Measurements from ENCODE around the gene MED13L.

DNA sequence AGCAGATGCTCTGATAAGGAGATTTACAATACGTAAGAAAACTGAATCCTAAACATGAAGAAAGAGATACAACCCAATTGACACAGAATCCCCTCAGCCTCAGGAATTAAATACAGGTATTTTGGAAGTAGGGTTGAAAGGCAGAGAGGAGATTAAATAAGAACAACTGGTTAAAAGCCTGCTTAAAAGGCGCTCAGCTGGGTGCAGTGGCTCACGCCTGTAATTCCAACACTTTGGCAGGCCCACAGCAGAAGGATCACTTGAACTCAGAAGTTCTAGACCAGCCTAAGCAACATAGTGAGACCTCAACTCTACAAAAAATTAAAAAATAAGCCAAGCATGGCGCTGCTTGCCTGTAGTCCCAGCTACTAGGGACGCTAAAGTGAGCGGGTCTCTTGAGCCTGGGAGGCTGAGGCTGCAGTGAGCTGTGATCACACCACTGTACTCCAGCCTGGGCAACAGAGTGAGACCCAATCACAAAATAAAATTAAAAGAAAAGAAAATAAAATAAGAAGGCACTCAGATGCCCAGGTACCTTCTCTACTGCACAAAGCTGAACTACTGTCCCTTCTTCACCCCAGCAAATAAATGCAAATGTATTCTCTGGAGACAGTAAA is 32.9 kb downstream of the MED13L start:
- no peak for TF ChIP-seq POU5F1 (IDR thresholded peaks at IDR 0.05; ENCODE audit: low read depth, low read length)
- TF ChIP-seq, protein P1, sequence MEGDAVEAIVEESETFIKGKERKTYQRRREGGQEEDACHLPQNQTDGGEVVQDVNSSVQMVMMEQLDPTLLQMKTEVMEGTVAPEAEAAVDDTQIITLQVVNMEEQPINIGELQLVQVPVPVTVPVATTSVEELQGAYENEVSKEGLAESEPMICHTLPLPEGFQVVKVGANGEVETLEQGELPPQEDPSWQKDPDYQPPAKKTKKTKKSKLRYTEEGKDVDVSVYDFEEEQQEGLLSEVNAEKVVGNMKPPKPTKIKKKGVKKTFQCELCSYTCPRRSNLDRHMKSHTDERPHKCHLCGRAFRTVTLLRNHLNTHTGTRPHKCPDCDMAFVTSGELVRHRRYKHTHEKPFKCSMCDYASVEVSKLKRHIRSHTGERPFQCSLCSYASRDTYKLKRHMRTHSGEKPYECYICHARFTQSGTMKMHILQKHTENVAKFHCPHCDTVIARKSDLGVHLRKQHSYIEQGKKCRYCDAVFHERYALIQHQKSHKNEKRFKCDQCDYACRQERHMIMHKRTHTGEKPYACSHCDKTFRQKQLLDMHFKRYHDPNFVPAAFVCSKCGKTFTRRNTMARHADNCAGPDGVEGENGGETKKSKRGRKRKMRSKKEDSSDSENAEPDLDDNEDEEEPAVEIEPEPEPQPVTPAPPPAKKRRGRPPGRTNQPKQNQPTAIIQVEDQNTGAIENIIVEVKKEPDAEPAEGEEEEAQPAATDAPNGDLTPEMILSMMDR (IDR thresholded peaks at IDR 0.05; ENCODE audit: control extremely low read depth in 1 of 3, insufficient read depth in 1 of 3, low read depth in 1 of 3, low read length in 3 of 3), result no peak
- TF ChIP-seq SP4 (IDR thresholded peaks at IDR 0.05; ENCODE audit: low read length), result no peak
- no peak for TF ChIP-seq TAF1 (IDR thresholded peaks at IDR 0.05; ENCODE audit: low read depth, low read length)
- TF ChIP-seq POLR2A (IDR thresholded peaks at IDR 0.05; ENCODE audit: control extremely low read depth in 1 of 2, low read depth in 2 of 2, low read length in 2 of 2), result no peak
- no peak for TF ChIP-seq BCL11A (IDR thresholded peaks at IDR 0.05; ENCODE audit: low read depth in 2 of 2, low read length in 2 of 2)
- no peak for TF ChIP-seq EZH2 (IDR thresholded peaks at IDR 0.05; ENCODE audit: low read depth, low read length, severe bottlenecking)
- no peak for TF ChIP-seq EP300 (IDR thresholded peaks at IDR 0.05; ENCODE audit: borderline replicate concordance in 1 of 2, low read depth in 2 of 2, low read length in 2 of 2)
